ENCODE data around the gene CT47C1.

- TF ChIP-seq CTCF (CRISPR knock-in tag; IDR thresholded peaks at IDR 0.05) (no peak), ZZZ3 (CRISPR knock-in tag; IDR thresholded peaks at IDR 0.05; ENCODE audit: borderline replicate concordance) (no peak), DMTF1 (CRISPR knock-in tag; IDR thresholded peaks at IDR 0.05) (no peak), RBFOX2 (IDR thresholded peaks at IDR 0.05; ENCODE audit: low read depth, low read length) (no peak), MED1 (CRISPR knock-in tag; IDR thresholded peaks at IDR 0.05) (no peak)
Observed at GRCh38 chrX:119028733-119029330, 44.0 kb upstream of the CT47C1 start.

Data from HepG2 (cell line).